ENCODE data around the gene KRTAP5-8. TPM values are rescaled to one million over a fixed set of nuclear protein-coding genes. Genes with fewer than 3 reads are reported as not detected.
"Not testable (repeated sequence)": the region's sequence is repeated elsewhere in the genome, so short reads cannot be mapped to it uniquely, and the experiment has no call there.

The KRTAP5-8 gene, protein sequence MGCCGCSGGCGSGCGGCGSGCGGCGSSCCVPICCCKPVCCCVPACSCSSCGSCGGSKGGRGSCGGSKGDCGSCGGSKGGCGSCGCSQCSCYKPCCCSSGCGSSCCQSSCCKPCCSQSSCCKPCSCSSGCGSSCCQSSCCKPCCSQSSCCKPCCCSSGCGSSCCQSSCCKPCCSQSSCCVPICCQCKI
- total RNA-seq (2021) (not detected in 2 replicates), Bru-seq, nascent RNA (not detected), BruChase-seq, experiment 1, labeled RNA remaining after a 2-hour chase (not detected), BruChase-seq, experiment 2, labeled RNA remaining after a 6-hour chase (not detected)
- long read RNA-seq: 0 reads

DNA sequence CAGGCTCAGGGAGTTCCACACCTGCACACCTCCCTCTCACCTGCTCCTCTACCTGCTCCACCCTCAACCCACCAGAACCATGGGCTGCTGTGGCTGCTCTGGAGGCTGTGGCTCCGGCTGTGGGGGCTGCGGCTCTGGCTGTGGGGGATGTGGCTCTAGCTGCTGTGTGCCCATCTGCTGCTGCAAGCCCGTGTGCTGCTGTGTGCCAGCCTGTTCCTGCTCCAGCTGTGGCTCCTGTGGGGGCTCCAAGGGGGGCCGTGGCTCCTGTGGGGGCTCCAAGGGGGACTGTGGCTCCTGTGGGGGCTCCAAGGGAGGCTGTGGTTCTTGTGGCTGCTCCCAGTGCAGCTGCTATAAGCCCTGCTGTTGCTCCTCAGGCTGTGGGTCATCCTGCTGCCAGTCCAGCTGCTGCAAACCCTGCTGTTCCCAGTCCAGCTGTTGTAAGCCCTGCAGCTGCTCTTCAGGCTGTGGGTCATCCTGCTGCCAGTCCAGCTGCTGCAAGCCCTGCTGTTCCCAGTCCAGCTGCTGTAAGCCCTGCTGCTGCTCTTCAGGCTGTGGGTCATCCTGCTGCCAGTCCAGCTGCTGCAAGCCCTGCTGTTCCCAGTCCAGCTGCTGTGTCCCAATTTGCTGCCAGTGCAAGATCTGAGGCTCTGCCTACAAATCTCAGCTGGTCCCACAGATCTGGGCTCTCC, at the start of gene KRTAP5-8:
Gene KRTAP5-8, plus strand, starts transcription at position 49 of the 689 bp plus-strand sequence. Its CDS starts 31 bp downstream, at position 80.
- H3K36me3 ChIP-seq (ENCODE audit: low read depth); intact Hi-C loops (cut with micrococcal nuclease; ENCODE audit: unreplicated experiment); H2AFZ ChIP-seq; H3K9me3 ChIP-seq (ENCODE audit: insufficient read depth, low read depth); H3K79me2 ChIP-seq (ENCODE audit: low read depth); H3F3A ChIP-seq (ENCODE audit: insufficient read depth, low read depth); H3K4me3 ChIP-seq; H3K4me2 ChIP-seq; H3K9me2 ChIP-seq (ENCODE audit: insufficient read depth); BruUV-seq (replicated peaks); H4K20me1 ChIP-seq (ENCODE audit: insufficient read depth); H3K27ac ChIP-seq; DNase-seq; H3K27me3 ChIP-seq (ENCODE audit: insufficient read depth, low read depth); POLR2A ChIA-PET (ENCODE audit: unreplicated experiment); H3K4me1 ChIP-seq (replicated peaks; ENCODE audit: insufficient read depth): not testable (repeated sequence)
- CTCF ChIA-PET: interaction anchor here (0.6 kb wide), 2 partner anchors 119 to 317 kb away, joined by 3 read pairs; no protein-coding TSS in a partner anchor

GRCh38 chr11:71488681-71489270, 49.0 kb upstream of the KRTAP5-8 start:
- Histone ChIP-seq H3K79me2 (ENCODE audit: low read depth) (no peaks in the 10 kb centered on the region), H2AFZ (no peak overlapping the region), H3F3A (ENCODE audit: insufficient read depth, low read depth) (peaks cover 12% of the 10 kb centered on the region; the same call in 1 of the 2 replicates), H3K36me3 (ENCODE audit: low read depth) (peaks cover 14% of the 10 kb centered on the region), H4K20me1 (ENCODE audit: insufficient read depth) (no peaks in the 10 kb centered on the region), H3K27ac (no peak overlapping the region), H3K4me1 (replicated peaks; ENCODE audit: insufficient read depth) (peaks cover 20% of the 10 kb centered on the region), H3K9me2 (ENCODE audit: insufficient read depth) (no peaks in the 10 kb centered on the region), H3K9me3 (ENCODE audit: insufficient read depth, low read depth) (no peaks in the 10 kb centered on the region), H3K27me3 (ENCODE audit: insufficient read depth, low read depth) (no peaks in the 10 kb centered on the region), H3K4me3 (no peak overlapping the region), H3K4me2 (peak overlapping the region; percentile 59)
- POLR2A ChIA-PET (ENCODE audit: unreplicated experiment): no interaction called here
- CTCF ChIA-PET: interaction anchor here (0.6 kb wide), 1 partner anchor 24 kb away, joined by 3 read pairs; no protein-coding TSS in a partner anchor
- intact Hi-C loops (cut with micrococcal nuclease; ENCODE audit: unreplicated experiment): no loop called here
- TF ChIP-seq EZH2 (IDR thresholded peaks at IDR 0.05; ENCODE audit: low read depth): no peak
- TF ChIP-seq, protein P1, sequence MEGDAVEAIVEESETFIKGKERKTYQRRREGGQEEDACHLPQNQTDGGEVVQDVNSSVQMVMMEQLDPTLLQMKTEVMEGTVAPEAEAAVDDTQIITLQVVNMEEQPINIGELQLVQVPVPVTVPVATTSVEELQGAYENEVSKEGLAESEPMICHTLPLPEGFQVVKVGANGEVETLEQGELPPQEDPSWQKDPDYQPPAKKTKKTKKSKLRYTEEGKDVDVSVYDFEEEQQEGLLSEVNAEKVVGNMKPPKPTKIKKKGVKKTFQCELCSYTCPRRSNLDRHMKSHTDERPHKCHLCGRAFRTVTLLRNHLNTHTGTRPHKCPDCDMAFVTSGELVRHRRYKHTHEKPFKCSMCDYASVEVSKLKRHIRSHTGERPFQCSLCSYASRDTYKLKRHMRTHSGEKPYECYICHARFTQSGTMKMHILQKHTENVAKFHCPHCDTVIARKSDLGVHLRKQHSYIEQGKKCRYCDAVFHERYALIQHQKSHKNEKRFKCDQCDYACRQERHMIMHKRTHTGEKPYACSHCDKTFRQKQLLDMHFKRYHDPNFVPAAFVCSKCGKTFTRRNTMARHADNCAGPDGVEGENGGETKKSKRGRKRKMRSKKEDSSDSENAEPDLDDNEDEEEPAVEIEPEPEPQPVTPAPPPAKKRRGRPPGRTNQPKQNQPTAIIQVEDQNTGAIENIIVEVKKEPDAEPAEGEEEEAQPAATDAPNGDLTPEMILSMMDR (conservative IDR thresholded peaks at IDR 0.05): no peak
- peak in 1 of 2 experiments; percentile 36 for DNase-seq
- no TSS peak for BruUV-seq (replicated peaks)

- Histone ChIP-seq H4K20me1 (ENCODE audit: insufficient read depth) (no peaks in the 10 kb centered on the region), H3K4me1 (replicated peaks; ENCODE audit: insufficient read depth) (peaks cover 20% of the 10 kb centered on the region), H3K4me2 (no peak overlapping the region), H3K9me3 (ENCODE audit: insufficient read depth, low read depth) (no peaks in the 10 kb centered on the region), H3K79me2 (ENCODE audit: low read depth) (no peaks in the 10 kb centered on the region), H3K27me3 (ENCODE audit: insufficient read depth, low read depth) (no peaks in the 10 kb centered on the region), H3K36me3 (ENCODE audit: low read depth) (peaks cover 9% of the 10 kb centered on the region), H3K9me2 (ENCODE audit: insufficient read depth) (no peaks in the 10 kb centered on the region), H3K27ac (no peak overlapping the region), H3K4me3 (no peak overlapping the region), H2AFZ (no peak overlapping the region), H3F3A (ENCODE audit: insufficient read depth, low read depth) (peaks cover 12% of the 10 kb centered on the region; the same call in 1 of the 2 replicates)
- POLR2A ChIA-PET (ENCODE audit: unreplicated experiment): no interaction called here
- intact Hi-C loops (cut with micrococcal nuclease; ENCODE audit: unreplicated experiment): no loop called here
- DNase-seq: peak in 1 of 2 experiments; percentile 35
- TF ChIP-seq, protein P1 (conservative IDR thresholded peaks at IDR 0.05): no peak
- no peak for TF ChIP-seq EZH2 (IDR thresholded peaks at IDR 0.05; ENCODE audit: low read depth)
- CTCF ChIA-PET: no interaction called here
- no TSS peak for BruUV-seq (replicated peaks)
Measured at GRCh38 chr11:71489311-71490043, 48.3 kb upstream of the KRTAP5-8 start.

All from PC-9 (cell line).